ENCODE results near the gene GRID1. TPM values are rescaled to one million over a fixed set of nuclear protein-coding genes. Genes with fewer than 3 reads are reported as not detected.

Gene GRID1
- total and polyA plus RNA-seq, 9 of the 15 experiments (the other 6 are each of a cell fraction or from before 2014, with no cell fraction given): 0.01 to 7.2 (median 1.2) TPM

DNA sequence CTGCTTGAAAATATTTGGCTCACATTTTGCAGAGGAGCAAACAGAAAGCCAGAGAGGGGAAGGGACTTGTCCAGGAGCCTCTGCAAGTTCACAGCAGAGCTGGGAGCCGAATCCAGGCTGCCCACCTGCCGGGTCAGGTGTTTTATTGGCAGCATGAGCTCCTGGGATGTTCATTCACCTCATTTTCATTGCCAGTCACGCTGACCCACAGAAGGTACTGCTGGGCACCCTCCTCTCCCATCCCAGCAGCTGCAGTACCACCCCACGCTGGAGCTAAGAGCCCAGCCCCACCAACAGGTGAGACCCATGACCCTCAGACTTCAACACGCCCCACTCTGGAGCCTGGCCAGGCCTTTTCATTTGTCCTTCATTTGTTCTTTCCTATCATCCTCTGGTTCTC, 102.7 kb downstream of the GRID1 start:
- Histone ChIP-seq H3K4me3 (no peak overlapping the region), H3K79me2 (ENCODE audit: control insufficient read depth, insufficient read depth, low read length) (no peaks in the 10 kb centered on the region), H3K9me3 (replicated peaks; ENCODE audit: control insufficient read depth, insufficient read depth, low read depth, low read length) (no peaks in the 10 kb centered on the region), H3K27ac (ENCODE audit: extremely low read depth, low read depth, low read length) (no peak overlapping the region), H2AFZ (ENCODE audit: low read depth, low read length) (no peak overlapping the region), H3K9ac (ENCODE audit: insufficient read depth in 1 of 2, low read depth in 2 of 2, low read length in 2 of 2) (no peak overlapping the region), H3K4me2 (ENCODE audit: insufficient read depth, low read length) (no peak overlapping the region), H4K20me1 (replicated peaks; ENCODE audit: control insufficient read depth, insufficient read depth, low read length) (no peaks in the 10 kb centered on the region), H3K9me1 (ENCODE audit: control insufficient read depth, insufficient read depth, low read length) (no peaks in the 10 kb centered on the region), H3K4me1 (replicated peaks in 1 of 2; ENCODE audit: control insufficient read depth in 2 of 2, insufficient read depth in 2 of 2, low read length in 2 of 2) (peaks cover 0 to 4% of the 10 kb centered on the region in 2 experiments; a peak in 1 of 5 replicates), H3K36me3 (ENCODE audit: control insufficient read depth, insufficient read depth, low read length) (no peaks in the 10 kb centered on the region), H3K27me3 (ENCODE audit: control insufficient read depth in 2 of 2, insufficient read depth in 2 of 2, low read length in 2 of 2) (peaks cover 0 to 6% of the 10 kb centered on the region in 2 experiments; a peak in 1 of 5 replicates)
- CTCF ChIA-PET (ENCODE audit: low intra/inter-chr PET ratio): no interaction called here
- in situ Hi-C loops (cut with MboI) (loop anchor here (10.0 kb wide), 1 partner anchor 111 kb away; no protein-coding TSS in a partner anchor), intact Hi-C loops (cut with micrococcal nuclease) (no loop called here)
- DNase-seq (ENCODE audit: extremely low read depth in 1 of 4, low spot score in 3 of 4) (no peak), FAIRE-seq (no peak), ATAC-seq (no peak)
- TF ChIP-seq, protein P1, sequence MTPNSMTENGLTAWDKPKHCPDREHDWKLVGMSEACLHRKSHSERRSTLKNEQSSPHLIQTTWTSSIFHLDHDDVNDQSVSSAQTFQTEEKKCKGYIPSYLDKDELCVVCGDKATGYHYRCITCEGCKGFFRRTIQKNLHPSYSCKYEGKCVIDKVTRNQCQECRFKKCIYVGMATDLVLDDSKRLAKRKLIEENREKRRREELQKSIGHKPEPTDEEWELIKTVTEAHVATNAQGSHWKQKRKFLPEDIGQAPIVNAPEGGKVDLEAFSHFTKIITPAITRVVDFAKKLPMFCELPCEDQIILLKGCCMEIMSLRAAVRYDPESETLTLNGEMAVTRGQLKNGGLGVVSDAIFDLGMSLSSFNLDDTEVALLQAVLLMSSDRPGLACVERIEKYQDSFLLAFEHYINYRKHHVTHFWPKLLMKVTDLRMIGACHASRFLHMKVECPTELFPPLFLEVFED (CRISPR knock-in tag; conservative IDR thresholded peaks at IDR 0.05): no peak
- TF ChIP-seq SIRT6 (IDR thresholded peaks at IDR 0.05; ENCODE audit: low read depth, low read length): no peak
- no peak for TF ChIP-seq BRF1 (IDR thresholded peaks at IDR 0.05; ENCODE audit: borderline replicate concordance, extremely low read depth, insufficient read length)
- TF ChIP-seq CCAR2 (IDR thresholded peaks at IDR 0.05; ENCODE audit: low read depth, low read length): no peak
- no peak for TF ChIP-seq ZNF79 (CRISPR knock-in tag; IDR thresholded peaks at IDR 0.05; ENCODE audit: low read depth)
- no peak for TF ChIP-seq PTRF (tag; IDR thresholded peaks at IDR 0.05)
- TF ChIP-seq STAT6 (CRISPR knock-in tag; IDR thresholded peaks at IDR 0.05): no peak
- TF ChIP-seq DMBX1 (CRISPR knock-in tag; IDR thresholded peaks at IDR 0.05; ENCODE audit: borderline replicate concordance): no peak
- TF ChIP-seq EWSR1 (IDR thresholded peaks at IDR 0.05; ENCODE audit: borderline replicate concordance, low read depth, partially characterized antibody): no peak
- BruUV-seq (replicated peaks): no TSS peak
- WGBS (ENCODE audit: insufficient coverage, low coverage, missing lambda C conversion rate): 0% methylated on average over 5 of the region's 5 CpGs
- POLR2A ChIA-PET: no interaction called here
